HUES48 (cell line): ENCODE measurements around the gene CAMK2B.

Source experiments
- H3K27ac ChIP-seq: one replicate; pipeline ENCODE4 v1.7.0; 2013; ENCODE audit warnings: low read depth, low read length, inconsistent platforms
- H3K27me3 ChIP-seq: 2 replicates; pipeline ENCODE4 v1.6.1; 2013; ENCODE audit warnings: mild to moderate bottlenecking, low read length; ENCODE audit not compliant: control insufficient read depth, insufficient read depth
- H3K36me3 ChIP-seq: 2 replicates; pipeline ENCODE4 v1.6.1; 2013; ENCODE audit warnings: low read length; ENCODE audit not compliant: control insufficient read depth, insufficient read depth
- H3K4me1 ChIP-seq: 2 replicates; pipeline ENCODE4 v1.6.1; 2013; ENCODE audit warnings: mild to moderate bottlenecking, low read length; ENCODE audit not compliant: control insufficient read depth, insufficient read depth
- H3K4me3 ChIP-seq: 2 replicates; pipeline ENCODE4 v1.5.1; 2013; ENCODE audit warnings: mild to moderate bottlenecking, low read depth, low read length
- H3K9ac ChIP-seq: 2 replicates; pipeline ENCODE4 v1.6.1; 2013; ENCODE audit warnings: mild to moderate bottlenecking, low read depth, low read length, moderate library complexity
- H3K9me3 ChIP-seq: 2 replicates; pipeline ENCODE4 v1.6.1; 2013; ENCODE audit warnings: low read length; ENCODE audit not compliant: control insufficient read depth, insufficient read depth

CAMK2B gene

GRCh38 chr7:44259547-44260457 lies 65.6 kb downstream of the CAMK2B start:
- Histone ChIP-seq H3K9ac (no peak overlapping the region), H3K4me3 (no peak overlapping the region), H3K36me3 (no peaks in the 10 kb centered on the region), H3K27ac (no peak overlapping the region), H3K27me3 (no peaks in the 10 kb centered on the region), H3K9me3 (no peaks in the 10 kb centered on the region), H3K4me1 (no peaks in the 10 kb centered on the region)

DNA sequence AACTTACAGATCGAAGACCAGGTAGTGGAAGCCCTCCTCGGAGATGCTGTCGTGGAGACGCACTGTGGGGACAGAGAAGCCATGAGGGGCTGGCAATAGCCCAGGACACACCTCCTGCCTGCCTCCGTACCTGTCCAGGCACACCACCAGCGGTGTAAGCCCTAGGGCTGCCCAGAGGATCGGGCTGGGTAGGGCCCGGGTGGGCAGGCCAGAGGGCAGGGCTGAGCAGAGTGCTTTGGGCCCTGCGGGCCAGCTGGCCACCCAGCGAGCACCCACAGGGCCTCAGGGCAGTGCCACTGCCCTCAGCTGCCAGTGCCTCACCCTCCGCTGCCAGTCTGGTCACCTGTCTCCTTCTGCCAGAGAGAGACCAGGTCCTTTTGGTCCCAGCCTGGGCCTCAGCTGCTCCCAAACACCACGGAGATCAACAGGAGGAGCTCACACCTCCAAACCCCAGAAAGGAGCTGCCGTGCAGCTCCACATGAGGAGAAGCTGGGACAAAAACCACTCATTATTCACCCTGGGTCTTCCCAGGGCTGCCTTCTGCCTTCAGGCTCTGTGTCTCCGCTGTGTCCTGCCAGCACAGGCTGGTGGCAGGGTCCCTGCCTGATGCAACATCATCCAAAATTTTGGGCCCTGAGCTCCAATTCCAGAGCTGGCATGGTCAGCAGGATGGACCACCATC lies 66.4 kb downstream of the CAMK2B start:
- Histone ChIP-seq H3K9me3 (no peaks in the 10 kb centered on the region), H3K36me3 (no peaks in the 10 kb centered on the region), H3K27me3 (no peaks in the 10 kb centered on the region), H3K9ac (no peak overlapping the region), H3K4me3 (no peak overlapping the region), H3K27ac (no peak overlapping the region), H3K4me1 (no peaks in the 10 kb centered on the region)

GRCh38 chr7:44258423-44258760 lies 67.0 kb downstream of the CAMK2B start:
- no peak overlapping the region for H3K9ac ChIP-seq

DNA sequence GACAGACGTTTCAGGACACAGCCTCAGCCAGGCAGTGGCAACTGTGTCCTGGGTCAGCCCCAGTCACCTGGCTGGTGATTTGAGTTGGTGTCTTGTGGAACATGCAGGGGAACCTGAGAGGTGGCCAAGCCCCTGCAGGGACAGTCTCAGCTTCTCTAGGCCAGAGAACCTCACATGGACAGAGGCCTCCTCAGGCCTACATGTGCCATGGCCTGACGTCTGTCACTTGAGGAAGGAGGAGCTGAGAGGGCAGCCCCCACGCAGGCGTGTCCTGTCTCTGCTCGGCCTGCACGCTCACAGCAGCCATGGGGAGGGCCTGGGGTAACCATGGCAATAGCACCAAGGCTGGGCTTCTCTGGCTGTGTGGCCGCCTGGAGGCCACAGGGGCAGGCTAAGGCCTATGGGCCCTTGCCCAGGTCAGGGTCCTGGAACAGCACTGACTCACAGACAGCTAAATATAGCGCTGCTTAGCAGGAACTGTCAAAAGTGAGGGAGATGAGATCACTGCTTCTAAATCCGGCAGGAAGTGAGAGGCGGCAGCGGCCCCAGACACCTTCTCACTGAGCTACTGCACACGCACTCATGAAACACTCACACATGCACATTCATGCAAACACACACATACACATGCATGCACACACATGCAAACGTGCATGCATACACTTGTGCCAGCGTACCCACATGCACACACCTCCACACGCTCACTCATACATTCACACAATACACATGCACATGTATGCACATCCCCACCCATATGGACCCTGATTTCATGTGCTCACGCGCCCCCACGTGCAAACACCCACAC lies 67.6 kb downstream of the CAMK2B start:
- Histone ChIP-seq H3K4me3 (no peak overlapping the region), H3K9ac (no peak overlapping the region), H3K4me1 (no peaks in the 10 kb centered on the region), H3K36me3 (no peaks in the 10 kb centered on the region), H3K27me3 (no peaks in the 10 kb centered on the region), H3K27ac (no peak overlapping the region), H3K9me3 (no peaks in the 10 kb centered on the region)

More at GRCh38 chr7:44258423-44258760, 67.0 kb downstream of the CAMK2B start:
- H3K27ac ChIP-seq, result no peak overlapping the region
- no peaks in the 10 kb centered on the region for H3K9me3 ChIP-seq
- no peaks in the 10 kb centered on the region for H3K36me3 ChIP-seq
- no peaks in the 10 kb centered on the region for H3K4me1 ChIP-seq
- no peaks in the 10 kb centered on the region for H3K27me3 ChIP-seq
- H3K4me3 ChIP-seq, result no peak overlapping the region

DNA sequence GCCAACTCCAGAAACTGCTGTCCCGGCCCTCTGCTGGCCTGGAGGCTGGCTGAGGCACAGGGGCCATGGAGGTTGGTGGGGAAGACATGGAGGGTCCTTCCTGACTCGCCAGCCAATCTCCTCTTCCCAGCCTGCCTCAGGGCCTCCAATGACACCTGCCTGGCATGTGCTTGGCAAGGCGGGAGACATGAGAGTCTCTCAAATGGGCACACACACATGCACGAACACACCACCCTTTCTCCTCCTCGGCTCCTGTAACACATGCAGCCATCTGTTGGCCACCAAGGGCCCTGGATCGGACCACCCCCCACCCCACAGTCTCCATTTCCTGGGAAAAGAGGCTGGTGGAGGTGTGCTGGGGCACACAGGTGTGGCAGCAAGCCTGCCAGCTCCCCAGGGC lies 68.2 kb downstream of the CAMK2B start:
- Histone ChIP-seq H3K4me3 (no peak overlapping the region), H3K36me3 (no peaks in the 10 kb centered on the region), H3K9ac (no peak overlapping the region), H3K4me1 (no peaks in the 10 kb centered on the region), H3K27ac (no peak overlapping the region), H3K27me3 (no peaks in the 10 kb centered on the region), H3K9me3 (no peaks in the 10 kb centered on the region)

GRCh38 chr7:44256459-44256858 lies 68.9 kb downstream of the CAMK2B start:
- Histone ChIP-seq H3K4me3 (no peak overlapping the region), H3K9me3 (no peaks in the 10 kb centered on the region), H3K27ac (no peak overlapping the region), H3K9ac (no peak overlapping the region), H3K27me3 (no peaks in the 10 kb centered on the region), H3K36me3 (no peaks in the 10 kb centered on the region), H3K4me1 (no peaks in the 10 kb centered on the region)

- Histone ChIP-seq H3K9ac (no peak overlapping the region), H3K4me1 (no peaks in the 10 kb centered on the region), H3K27ac (no peak overlapping the region), H3K36me3 (no peaks in the 10 kb centered on the region), H3K27me3 (no peaks in the 10 kb centered on the region), H3K9me3 (no peaks in the 10 kb centered on the region), H3K4me3 (no peak overlapping the region)
These were observed 73.5 kb downstream of the CAMK2B start for GRCh38 chr7:44251881-44252280.

DNA sequence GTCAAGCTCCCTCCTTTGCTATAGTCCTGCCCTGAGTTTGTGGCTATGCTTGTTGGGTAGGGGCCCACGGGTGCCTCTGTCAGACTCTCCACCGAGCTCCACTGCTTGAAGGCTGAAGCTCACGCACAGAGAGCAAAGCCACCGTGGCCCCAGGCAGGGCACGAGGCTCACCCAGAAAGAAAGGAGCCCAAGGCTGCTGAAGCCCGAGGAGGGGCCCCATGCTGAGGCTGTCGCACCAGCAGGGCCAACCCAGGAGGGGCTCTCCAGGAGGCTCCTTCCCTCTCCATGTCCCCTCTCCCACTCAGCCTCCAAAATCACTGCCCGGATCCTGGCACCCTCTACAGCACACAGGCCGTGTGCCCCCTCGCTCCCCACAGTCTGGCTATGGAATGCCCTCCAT lies 74.1 kb downstream of the CAMK2B start:
- no peak overlapping the region for H3K27ac ChIP-seq
- H3K36me3 ChIP-seq, result no peaks in the 10 kb centered on the region
- H3K27me3 ChIP-seq, result no peaks in the 10 kb centered on the region
- no peak overlapping the region for H3K9ac ChIP-seq
- H3K4me1 ChIP-seq, result no peaks in the 10 kb centered on the region
- no peaks in the 10 kb centered on the region for H3K9me3 ChIP-seq
- H3K4me3 ChIP-seq, result no peak overlapping the region

- H3K9ac ChIP-seq, result no peak overlapping the region
- no peak overlapping the region for H3K27ac ChIP-seq
- no peaks in the 10 kb centered on the region for H3K4me1 ChIP-seq
- H3K27me3 ChIP-seq, result no peaks in the 10 kb centered on the region
- no peak overlapping the region for H3K4me3 ChIP-seq
- H3K9me3 ChIP-seq, result no peaks in the 10 kb centered on the region
- H3K36me3 ChIP-seq, result no peaks in the 10 kb centered on the region
These were observed 75.7 kb downstream of the CAMK2B start for GRCh38 chr7:44249639-44250234.

GRCh38 chr7:44247868-44248651 lies 77.3 kb downstream of the CAMK2B start:
- H3K27me3 ChIP-seq, result no peaks in the 10 kb centered on the region
- no peaks in the 10 kb centered on the region for H3K4me1 ChIP-seq
- no peak overlapping the region for H3K9ac ChIP-seq
- no peak overlapping the region for H3K27ac ChIP-seq
- H3K9me3 ChIP-seq, result no peaks in the 10 kb centered on the region
- H3K36me3 ChIP-seq, result no peaks in the 10 kb centered on the region
- no peak overlapping the region for H3K4me3 ChIP-seq
